Activated CD4-positive, alpha-beta T cell treated with anti-CD3 and anti-CD28 coated beads for 24 hours (primary cell): Measurements from ENCODE around the gene SSC4D.
A peak's percentile ranks its signal among the peaks of the same experiment; 100 is the strongest.
"Not testable (repeated sequence)": the region's sequence is repeated elsewhere in the genome, so short reads cannot be mapped to it uniquely, and the experiment has no call there.

Experiments used
- DNase-seq, 2 donors: peaks; one replicate each; pipeline ENCODE4 v3.0.0-alpha.2; 2020; ENCODE audit warnings: low read depth in 2 of 2

SSC4D gene

GRCh38 chr7:76409537-76409936 is at the start of gene SSC4D:
TSS of gene SSC4D (minus strand) at chr7:76409697. CDS start at chr7:76404439, 5,258 bp downstream.
- DNase-seq = no peak

GRCh38 chr7:76458504-76458903 is 49.0 kb upstream of the SSC4D start:
- not testable (repeated sequence) for DNase-seq

DNA sequence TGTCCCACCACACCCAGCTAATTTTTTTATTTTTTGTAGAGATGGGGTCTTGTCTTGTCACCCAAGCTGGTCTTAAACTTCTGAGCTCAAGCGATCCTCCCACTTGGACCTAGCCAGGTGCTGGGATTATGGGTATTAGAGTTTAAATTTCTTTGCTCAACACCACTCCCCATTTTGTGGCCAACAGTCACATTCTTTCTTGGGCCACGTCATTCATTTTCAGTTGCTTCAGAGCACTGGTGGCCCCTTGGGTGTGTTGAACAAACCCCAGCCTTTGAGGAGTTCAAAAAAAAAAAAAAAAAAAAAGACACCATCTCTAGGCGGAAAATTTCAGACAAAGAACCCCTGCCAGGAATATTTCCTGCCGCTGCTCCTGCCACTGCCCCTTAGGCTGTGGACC is 47.5 kb upstream of the SSC4D start:
- DNase-seq = not testable (repeated sequence)

- not testable (repeated sequence) for DNase-seq
Measured at GRCh38 chr7:76445577-76446008, 36.1 kb upstream of the SSC4D start.

DNA sequence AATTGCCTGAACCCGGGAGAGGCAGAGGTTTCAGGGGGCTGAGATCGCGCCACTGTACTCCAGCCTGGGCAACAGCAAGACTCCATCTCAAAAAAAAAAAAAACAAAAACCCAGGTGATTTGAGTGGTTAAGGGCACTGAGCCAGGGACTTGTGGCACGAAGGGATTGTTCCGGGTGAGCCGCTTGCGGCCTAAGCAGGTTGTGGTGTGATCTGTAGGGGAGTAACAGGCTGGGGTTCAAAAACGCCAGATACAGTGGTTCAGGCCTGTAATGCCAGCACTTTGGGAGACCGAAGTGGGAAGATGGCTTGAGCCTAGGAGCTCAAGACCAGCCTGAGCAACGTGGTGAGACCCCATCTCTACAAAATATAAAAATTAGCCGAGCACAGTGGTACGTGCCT is 34.3 kb upstream of the SSC4D start:
- DNase-seq = not testable (repeated sequence)

DNA sequence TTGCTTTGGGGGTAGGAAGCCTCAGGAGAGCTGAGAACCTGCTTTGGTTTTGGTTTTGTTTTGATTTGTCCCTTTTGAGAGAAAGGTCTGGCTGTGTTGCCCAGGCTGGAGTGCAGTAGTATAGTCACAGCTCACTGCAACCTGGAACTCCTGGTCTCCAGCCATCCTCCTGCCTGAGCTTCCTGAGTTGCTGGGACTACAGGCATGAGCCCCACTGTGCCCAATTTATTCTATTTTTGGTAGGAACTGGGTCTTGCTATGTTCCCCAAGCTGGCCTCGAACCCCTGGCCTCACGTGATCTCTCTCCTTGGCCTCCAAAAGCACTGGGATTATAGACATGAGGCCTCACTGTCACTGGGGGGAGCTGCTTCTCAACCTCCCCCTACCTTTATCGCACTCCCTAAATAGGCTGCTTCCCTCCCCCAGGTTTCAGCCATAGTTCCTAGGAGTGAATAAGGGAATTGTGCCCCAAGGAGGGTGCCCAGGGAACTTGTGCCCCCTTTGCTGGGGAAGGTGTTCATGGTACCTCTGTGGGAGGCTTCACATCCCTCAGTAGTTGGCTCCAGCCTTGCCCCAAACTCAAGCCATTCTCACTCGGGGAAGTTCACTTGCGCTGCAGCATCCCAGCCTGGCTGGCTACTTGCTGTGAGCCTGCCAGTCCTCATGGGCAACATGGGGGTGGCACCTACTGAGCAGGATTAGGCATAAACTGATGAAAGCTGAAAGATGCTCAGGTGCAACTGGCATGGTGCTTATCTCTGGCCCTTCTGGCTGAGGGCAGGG is 33.4 kb upstream of the SSC4D start:
- not testable (repeated sequence) for DNase-seq

DNA sequence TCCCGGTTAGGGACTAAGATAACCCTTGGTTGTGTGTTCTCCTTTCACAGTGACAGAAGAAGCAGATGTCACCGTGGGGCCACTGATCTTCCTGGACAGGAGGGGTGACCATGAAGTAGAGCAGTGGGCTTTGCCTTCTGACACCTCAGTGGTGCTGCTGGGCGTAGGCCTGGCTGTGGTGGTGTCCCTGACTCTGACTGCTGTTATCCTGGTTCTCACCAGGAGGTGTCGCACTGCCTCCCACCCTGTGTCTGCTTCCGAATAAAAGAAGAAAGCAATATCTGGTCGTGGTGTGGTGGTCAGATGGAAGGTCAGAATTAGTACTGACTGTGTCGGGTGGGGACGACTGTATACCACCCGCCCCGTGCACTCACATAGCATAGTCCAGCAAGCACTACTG is 32.3 kb upstream of the SSC4D start:
- DNase-seq = not testable (repeated sequence)

- not testable (repeated sequence) for DNase-seq
Measured at GRCh38 chr7:76440404-76440803, 30.9 kb upstream of the SSC4D start.

- not testable (repeated sequence) for DNase-seq
Measured at GRCh38 chr7:76439120-76439888, 29.8 kb upstream of the SSC4D start.

DNA sequence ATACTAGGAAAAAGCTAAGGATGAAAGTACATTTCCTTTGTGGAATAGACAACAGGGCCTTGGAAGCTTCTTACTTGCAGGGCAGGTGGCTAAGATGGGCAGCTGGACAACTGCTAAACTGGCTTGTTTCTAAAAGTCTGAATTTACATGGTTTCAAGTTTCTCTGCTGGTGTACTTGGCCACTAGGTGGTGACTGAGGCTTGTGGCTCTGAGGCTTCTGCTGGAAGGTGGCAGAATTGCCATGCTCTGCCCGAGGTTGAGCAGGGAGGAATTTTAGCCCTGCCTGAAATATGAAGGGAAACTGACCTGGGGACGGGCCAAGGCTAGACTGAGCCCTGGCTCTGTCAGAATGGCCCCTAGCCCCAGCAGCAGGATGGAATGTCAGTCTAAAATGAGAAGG is 28.4 kb upstream of the SSC4D start:
- peak; percentile 34 to 41 for DNase-seq

- DNase-seq = no peak
Measured at GRCh38 chr7:76430836-76431235, 21.3 kb upstream of the SSC4D start.

DNA sequence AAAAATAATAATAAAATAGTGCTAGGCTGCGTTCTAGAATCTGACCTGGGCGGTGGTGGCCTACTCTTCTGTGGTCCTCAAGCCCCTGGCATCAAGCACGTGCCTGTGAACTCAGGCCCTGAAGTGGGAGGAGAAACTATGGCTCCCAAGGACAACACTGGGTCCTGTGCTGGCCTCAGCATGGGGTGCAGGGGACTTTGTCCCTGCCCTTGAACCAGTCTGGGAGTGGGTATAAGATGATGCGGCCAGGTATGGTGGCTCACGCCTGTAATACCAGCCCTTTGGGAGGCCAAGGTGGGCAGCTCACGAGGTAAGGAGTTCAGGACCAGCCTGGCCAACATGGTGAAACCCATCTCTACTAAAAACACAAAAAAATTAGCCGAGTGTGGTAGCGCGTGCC is 20.7 kb upstream of the SSC4D start:
- no peak for DNase-seq

GRCh38 chr7:76428868-76429805 is 19.6 kb upstream of the SSC4D start:
- no peak for DNase-seq

DNA sequence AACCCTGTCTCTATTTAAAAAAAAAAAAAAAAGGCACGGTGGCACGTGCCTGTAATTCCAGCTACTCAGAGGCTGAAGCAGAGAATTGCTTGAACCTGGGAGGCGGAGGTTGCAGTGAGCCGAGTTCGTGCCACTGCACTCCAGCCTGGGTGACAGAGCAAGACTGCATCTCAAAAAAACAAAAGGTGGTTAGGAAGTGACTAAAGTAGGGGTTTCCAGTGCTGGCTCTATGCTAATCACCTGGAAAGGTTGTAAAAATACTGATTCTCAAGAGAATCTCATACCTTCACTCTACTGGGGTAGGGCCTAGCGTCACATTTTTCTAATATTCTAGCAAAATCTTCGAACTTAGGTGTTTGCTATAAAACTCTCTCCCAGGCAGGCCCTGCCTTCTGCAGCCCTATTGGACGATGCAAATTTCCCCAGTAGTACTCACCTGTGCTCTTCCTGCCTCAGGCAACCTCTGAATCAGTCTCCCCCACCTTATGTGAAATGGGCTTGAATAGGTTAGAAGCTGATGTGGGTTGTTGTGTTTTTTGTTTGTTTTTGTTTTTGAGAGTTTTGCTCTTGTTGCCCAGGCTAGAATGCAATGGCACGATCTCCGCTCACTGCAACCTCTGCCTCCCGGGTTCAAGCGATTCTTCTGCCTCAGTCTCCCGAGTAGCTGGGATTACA is 18.8 kb upstream of the SSC4D start:
- DNase-seq = no peak

DNA sequence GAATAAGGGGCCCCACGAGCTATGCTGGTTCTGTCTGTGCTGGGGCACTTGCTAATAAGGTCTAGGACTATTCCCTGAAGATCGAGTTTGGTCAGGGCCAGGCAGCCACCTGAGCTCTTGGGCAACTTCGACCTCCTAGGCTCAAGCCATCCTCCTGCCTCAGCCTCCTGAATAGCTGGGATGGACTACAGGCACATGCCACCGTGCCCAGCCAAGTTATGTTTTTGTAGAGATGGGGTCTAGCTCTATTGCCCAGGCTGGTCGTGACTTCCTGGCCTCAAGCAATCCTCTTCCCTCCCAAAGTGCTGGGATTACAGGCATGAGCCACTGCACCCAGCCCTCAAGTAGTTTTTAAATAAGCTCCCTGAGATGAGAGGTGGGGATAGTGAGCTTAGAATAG is 18.1 kb upstream of the SSC4D start:
- no peak for DNase-seq

DNA sequence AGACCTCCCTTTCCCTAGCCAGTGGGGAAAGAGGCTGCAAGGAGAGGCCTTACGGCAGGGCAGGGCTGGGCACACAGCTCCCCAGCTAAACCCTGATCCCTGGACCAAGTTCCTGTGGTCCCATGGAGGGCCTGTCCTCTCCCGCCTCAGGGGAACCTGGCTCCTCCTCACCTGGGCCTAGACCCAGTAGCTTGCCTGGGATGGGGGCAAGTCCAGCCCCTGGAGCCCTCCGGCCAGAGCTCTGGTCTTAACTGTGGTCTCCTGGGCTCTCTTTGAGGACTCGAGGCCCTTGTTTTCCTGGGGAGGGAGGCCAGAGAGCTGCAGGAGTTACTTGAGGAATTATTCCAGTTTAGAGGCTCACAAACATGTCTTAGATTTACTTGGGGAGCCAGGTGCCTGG is 16.7 kb upstream of the SSC4D start:
- DNase-seq = no peak

- not testable (repeated sequence) for DNase-seq
Measured at GRCh38 chr7:76425558-76425957, 16.1 kb upstream of the SSC4D start.

DNA sequence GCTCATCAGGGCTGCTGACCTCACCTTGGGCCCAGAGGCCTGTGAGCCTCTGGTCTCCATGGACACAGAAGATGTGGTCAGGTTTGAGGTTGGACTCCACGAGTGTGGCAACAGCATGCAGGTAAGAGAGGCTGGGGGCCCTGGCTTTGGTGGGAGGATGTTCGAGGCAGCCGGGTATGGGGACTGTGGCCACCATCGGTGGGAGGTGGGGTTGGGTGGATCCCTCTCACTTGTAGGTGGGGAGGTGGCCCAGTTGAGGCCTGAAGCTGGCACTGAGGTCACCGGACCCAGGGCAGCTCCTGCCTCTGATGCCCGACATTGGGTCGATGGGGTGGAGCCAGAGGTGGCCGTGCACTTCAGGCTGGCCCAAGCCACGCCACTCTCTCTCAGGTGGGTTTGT is 15.7 kb upstream of the SSC4D start:
- DNase-seq = no peak

DNA sequence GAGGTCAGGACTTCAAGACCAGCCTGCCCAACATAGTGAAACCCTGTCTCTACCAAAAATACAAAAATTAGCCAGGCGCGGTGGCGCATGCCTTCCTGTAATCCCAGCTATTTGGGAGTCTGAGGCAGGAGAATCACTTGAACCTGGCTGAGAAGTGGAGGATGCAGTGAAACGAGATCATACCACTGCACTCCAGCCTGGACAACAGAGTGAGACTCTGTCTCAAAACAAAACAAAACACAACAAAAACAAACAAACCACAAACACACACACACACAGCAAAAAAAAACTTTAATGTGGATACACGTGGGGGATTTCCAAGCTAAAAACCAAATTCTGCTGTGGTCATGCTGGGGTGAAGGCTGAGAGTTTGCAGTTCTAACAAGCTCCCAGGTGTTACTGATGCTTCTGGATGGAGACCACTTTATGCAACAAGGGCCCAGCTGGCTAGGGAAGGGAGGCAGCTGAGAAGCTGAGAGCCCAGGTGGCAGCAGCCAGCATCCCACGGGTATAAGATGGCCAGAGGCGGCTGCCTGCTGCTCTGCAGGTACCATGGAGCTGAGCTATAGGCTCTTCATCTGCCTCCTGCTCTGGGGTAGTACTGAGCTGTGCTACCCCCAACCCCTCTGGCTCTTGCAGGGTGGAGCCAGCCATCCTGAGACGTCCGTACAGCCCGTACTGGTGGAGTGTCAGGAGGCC is 15.1 kb upstream of the SSC4D start, which contains the start of gene ZP3:
ZP3 (plus strand) TSS at position 538 of the 699 bp plus-strand sequence; CDS start at position 553, 15 bp downstream.
- DNase-seq = no peak

DNA sequence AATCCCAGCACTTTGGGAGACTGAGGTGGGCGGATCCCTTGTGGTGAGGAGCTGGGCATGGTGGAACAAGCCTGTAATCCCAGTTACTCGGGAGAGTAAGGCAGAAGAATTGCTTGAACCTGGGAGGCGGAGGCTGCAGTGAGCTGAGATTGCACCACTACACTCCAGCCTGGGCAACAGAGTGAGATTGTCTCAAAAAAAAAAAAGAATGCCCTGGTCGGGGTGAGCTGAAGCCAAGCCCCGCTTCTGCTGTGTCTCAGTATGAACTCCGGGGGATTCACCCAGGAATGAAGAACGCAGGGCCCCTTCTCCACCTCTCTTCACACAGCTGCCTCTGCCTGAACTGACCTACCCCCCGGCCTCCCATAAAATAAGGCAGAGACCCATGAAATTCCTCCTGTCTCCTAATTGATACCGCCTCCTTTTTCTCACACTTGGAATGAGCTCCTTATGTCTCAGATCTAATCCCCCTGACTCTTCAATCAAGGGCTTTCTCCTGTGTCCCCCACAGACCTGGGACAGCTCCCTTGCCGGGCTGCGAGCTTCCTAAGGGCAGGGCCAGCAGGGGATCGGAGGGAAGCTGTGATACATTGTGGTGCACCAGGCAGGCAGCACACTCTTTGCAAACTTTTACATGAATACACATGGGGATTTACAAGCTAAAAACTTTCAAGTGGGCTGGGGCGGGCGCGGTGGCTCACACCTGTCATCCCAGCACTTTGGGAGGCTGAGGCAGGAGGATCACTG is 14.3 kb upstream of the SSC4D start:
- DNase-seq = no peak
